Putamen (tissue), 1 donor: Measurements from ENCODE around the gene GPR108.
A peak's percentile ranks its signal among the peaks of the same experiment; 100 is the strongest.
"Not testable (repeated sequence)": the region's sequence is repeated elsewhere in the genome, so short reads cannot be mapped to it uniquely, and the experiment has no call there.

Experiments
- DNase-seq: peaks from one replicate; pipeline ENCODE4 v3.0.0-alpha.2; 2016; ENCODE audit warnings: low spot score

GPR108 gene

DNA sequence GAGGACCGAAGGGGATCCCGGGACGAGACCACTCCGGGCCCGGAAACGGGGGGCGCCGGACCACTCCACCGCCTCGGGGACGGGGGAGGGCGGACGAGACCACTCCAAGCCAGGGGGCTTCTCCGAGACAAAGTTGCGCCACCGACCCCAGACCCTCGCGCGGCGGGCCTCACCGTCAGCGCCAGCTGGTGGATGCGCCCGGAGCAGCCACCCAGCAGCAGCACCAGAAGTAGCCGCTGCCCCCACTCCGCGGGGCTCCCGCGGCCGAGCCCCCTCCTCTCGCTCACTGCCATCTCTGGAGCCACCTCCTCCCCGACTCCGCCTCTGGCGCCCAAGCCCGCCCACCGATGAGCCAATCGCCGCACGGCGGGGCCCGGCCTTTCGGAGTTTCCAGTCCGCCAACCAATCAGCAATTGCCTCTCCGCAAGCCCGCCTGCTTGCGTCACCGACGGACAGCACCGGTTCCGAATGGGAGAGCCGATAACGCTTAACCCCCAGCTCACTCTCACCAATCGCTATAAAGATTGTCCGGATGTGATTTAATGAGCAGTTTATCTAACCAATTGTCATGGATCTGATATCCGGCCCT, at the start of gene GPR108:
GPR108 (minus strand) TSS at position 297 of the 589 bp plus-strand sequence; CDS start at position 293, 4 bp downstream.
- peak; percentile 86 for DNase-seq

DNA sequence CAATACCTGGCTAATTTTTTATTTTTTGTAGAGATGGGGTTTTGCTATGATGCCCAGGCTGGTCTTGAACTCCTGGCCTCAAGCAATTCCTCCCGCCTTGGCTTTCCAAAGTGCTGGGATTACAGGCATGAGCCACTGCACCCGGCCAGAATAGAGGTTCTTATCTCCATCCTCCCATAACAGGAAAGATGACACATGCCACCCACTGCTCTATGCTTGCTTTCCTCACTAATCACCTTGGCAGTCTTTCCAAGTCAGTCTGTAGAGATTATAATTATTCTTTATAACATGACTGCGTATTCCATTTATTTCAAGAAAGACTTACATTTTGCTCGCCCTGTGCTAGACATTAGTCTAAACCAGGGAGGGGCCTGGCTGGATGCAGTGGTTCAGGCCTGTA, 41.8 kb upstream of the GPR108 start:
- DNase-seq = no peak

DNA sequence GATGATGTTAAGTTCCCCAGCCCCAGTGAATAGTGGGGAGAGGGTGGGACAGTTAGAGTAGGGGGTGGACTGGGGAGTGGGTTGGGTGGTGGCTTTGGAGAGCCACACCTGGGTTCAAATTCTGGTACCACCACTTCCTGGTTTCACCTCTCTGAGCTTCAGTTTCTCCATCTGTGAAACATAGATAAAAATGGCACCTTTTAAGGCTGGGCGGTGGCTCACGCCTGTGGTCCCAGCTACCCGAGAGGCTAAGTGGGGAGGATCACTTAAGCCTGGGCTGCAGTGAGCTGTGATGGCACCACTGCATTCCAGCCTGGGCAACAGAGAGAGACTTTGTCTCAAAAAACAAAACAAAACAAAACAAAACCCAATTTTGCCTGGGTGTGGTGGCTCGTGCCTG, 41.0 kb upstream of the GPR108 start:
- DNase-seq = no peak

DNA sequence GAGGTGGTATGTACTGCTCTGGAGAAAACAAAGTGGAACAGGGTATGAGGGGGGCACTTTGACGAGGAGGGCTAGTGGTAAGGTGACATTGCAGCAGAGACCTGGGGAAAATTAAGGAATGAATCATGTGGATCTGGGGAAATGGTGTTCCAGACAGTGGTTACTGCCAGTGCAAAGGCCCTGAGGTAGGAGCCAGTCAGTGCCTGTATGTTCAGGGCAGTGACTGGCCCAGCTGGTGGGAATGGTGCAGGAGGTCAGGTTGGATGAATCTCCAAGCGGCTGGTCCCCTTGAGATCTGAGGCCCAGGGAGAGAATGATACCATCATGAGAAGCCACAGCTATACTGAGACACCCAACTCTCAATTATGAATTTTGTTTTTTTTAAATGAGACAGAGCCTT, 40.1 kb upstream of the GPR108 start:
- DNase-seq = no peak

DNA sequence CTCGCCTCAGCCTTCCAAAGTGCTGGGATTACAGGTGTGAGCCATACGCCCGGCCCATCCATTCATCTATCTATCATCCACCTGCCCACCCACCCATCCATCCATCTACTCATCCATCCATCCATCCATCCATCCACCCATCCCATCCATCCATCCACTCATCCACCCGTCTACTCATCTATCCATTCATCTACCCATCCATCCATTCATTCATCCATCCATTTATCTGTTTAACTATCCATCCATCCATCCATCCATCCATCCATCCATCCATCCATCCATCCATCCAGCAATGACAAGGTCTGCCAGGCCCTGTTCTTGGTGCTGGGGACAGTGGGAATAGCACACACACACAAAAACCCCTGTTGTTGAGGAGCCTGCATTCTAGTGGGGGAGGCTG, 39.6 kb upstream of the GPR108 start:
- no peak for DNase-seq

DNA sequence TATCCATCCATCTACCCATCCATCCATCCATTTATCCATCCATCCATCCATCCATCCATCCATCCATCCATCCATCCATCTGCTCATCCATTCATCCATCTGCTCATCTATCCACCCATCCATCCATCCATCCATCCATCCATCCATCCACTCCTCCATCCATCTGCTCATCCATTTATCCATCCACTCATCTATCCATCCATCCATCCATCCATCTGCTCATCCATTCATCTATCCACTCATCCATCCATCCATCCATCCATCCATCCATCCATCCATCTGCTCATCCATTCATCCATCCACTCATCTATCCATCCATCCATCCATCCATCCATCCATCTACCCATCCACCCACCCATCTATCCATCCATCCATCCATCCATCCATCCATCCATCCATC, 38.7 kb upstream of the GPR108 start:
- not testable (repeated sequence) for DNase-seq

DNA sequence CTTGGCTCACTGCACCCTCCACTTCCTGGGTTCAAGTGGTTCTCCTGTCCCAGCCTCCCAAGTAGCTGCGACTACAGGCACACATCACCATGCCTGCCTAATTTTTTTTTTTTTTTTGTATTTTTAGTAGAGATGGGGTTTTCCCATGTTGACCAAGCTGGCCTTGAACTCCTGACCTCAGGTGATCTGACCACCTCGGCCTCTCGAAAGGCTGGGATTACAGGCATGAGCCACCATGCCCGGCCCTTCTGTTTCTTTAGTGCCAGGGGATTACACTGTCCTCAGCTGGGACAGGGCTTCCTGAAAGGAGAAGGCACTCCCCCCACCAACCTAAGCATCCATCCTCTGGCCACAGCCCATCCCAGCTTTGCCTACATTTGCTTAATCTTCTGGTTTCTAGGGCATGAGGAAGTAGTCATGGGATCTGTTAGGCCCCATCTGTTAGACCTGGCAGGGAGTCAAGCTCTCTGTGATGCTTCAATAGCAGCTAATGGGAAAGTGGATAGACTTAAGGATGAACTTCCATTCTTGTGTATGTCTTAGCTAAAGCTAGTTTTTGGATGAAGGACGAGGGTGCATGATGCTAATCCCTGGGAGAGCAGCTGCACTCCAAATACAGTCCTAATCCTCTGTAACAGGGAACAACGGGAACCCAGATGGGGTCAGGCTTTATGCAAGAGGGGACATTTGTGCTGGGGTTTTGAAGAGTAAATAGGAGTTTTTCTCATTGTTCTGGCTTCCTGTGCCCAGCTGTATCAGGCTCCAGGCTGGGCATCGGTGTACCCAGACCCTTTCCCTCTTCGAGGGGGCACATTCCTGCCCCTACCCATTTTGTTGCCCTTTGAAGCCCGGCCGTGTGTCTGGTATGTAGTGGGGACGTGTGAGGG, 37.7 kb upstream of the GPR108 start:
- no peak for DNase-seq

DNA sequence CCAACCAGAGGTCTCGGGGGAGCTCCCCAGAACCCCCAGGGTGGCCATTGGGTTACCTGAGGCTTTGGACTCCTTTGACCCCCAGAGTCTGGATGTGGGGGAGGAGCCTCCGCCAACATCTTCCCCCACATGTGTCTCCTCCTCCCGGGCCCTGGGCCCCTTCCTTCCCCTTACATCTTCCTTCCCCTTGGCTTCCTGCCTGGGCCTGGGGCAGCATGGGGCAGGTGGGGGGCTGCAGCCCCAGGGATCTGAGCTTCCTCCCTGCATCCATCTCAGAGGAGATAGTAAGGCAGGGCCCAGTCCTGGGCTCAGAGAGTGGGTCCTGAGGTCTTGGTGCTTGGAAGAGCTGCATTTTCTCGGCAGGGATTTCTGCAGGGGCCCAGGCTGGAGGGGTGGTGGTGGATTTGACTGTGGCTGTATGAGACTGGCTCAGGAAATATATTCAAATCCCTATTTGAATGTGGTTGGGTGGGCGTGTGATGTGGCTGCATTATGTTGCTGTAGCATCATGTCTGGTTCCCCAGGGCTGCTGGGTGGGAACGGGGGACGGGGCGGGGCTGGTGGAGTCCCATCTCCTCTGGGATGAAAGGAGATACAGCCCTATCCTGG, 36.0 kb upstream of the GPR108 start:
- DNase-seq = peak; percentile 21

DNA sequence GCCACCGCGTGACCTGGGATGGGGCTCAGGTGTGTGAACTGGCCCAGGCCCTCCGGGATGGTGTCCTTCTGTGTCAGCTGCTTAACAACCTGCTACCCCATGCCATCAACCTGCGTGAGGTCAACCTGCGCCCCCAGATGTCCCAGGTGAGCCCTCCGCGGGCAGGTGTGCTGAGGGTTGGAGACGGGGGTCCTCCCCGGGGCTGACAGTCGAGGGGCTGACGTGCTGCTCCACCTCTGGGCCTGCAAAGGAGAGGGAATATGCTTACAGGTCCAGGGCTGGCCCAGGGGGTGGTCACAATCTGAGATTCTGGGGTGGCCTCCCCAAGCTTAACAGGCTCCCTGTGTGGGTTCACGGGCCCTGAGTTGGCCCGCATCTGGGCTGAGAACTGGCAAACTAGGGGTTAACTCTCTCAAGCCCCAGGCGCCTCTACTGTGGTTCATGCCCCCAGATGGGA, 35.5 kb upstream of the GPR108 start:
- DNase-seq = no peak

DNA sequence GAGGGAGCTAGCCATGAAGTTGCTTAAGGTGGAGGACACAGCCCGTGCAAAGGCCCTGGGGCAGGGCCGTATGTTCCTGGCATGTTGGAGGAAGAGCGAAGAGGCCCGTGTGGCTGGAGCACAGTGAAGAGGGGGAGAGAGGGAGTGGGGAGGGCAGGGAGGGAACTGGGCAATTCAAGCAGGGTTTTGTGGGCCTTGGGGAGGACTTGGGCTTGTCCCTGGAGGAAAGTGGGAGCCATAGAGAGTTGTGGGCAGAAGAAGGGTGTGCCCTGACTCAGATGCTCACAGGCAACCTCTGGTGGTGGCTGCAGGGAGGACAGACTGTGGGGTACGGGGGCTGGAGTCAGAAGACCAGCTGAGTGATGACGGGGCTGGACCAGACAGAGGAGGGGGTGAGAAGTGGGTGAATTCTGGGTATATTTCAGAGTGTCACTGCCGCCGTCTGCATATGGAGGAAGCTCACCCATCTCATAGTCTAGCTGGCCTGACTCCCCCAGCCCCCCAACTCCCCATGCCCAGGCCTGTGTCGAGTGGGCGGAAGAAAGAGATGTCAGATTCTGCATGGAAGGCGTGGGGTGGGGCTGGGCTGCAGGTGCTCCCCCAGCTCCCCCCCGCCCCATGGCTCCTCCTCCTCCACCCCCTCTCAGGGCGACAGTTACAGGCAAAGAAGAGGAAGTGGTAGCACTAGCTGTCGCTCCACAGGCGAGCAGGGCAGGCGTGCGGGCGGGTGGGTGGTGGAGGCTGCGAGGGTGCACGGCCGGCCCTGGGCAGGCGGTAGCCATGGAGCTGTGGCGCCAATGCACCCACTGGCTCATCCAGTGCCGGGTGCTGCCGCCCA, 34.9 kb upstream of the GPR108 start, which contains the start of gene VAV1:
VAV1 (plus strand) TSS at position 681 of the 838 bp plus-strand sequence; CDS start at position 781, 100 bp downstream.
- peak; percentile 28 for DNase-seq

DNA sequence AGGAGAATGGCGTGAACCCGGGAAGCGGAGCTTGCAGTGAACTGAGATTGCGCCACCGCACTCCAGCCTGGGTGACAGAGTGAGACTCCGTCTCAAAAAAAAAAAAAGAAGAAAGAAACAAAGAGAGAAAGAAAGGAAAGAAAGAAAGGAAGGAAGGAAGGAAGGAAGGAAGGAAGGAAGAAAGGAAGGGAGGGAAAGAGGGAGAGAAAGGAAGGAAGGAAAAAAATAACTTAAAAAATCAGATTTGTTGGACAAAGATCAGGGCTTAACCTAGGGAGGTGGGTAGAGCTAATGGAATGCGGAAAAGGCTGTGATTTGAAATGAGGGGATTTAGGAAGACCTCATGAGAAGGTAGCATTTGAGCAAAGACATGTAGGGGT, 34.3 kb upstream of the GPR108 start:
- DNase-seq = not testable (repeated sequence)

DNA sequence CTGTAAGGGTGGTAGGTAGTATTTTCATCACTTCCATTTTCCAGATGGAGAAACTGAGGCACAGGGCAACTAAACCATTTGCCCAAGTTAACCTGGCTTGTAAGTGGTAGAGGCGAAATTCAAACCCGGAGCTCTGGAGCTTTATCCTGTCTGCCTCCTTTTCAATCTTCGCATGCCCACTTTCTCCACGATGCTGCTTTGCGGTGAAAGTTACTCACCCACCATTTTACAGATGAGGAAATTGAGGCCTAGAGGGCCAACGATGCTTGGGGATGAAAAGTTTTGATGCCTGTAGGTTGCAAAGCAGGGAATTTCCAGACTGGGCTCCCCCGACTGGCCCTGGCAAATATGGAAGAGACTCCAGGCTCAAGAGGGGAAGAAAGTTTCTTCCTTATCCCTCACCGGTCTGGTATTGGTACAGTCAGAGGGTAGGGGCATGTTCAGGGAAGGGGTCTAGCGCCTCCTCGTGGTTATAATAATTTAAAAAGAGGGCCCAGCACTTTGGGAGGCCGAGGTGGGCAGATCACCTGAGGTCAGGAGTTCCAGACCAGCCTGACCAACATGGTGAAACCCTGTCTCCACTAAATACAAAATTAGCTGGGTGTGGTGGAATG, 31.7 kb upstream of the GPR108 start:
- no peak for DNase-seq

DNA sequence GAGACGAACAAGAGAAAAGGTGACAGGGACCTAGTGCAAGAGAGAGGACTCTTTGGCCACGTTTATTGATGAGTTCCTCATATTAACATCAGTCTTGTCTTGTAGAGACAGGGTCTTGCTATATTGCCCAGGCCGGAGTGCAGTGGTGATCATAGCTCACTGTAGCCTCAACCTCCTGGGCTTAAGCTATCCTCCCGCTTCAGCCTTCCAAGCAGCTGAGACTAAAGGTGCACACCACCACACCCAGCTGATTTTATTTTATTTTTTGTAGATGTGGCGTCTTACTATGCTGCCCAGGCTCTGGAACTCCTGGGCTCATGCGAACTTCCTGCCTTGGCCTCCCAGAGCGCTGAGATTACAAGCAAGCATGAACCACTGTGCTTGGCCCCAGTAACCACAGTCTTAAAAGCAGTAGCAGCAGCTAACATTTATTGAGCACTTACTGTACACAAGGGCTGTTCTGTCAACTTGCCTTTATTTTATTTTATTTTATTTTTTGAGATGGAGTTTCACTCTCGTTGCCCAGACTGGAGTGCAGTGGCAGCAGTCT, 30.9 kb upstream of the GPR108 start:
- no peak for DNase-seq

DNA sequence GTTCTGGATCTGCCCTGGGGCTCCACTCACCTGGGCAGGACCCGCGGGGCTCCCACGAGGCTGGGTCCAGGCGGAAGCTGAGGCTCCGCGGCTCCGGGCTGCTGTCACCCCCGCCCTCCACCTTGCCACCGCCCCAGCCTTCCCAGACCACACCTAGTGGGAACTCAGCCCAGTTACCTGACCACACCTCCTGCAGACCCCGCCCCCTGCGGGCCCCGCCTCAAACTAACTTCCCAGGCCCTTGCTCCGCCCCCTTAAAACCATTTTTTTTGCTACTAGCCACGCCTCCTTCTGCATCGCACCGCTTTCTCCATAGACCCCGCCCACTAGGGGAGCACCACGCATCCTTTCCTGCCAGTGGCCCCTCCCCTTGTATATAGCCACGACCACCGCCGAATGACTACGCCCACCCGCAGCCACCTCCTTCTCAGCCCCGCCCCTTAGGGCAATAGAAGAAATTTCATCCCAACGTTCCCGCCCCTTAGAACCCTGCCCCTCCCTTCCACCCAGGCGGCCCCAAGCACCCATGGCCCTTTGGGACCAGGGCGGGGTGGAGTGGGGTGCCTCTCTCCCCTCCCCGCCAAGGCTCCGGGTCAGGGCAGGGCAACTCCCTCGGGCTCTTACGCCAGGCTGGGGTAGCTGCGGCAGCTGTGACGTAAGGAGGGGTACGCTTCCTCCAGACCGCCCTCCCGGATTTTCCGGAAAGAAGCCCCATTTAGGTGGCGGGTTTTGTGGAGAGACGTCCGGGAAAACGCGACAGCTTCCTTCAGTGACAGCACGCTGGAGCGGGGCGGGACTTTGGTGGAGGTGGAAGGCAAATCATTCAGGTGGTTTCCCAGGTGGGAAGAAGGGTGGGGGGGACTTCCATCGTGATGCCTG, 30.2 kb upstream of the GPR108 start, which contains the start of gene SH2D3A:
SH2D3A (minus strand) TSS at position 79 of the 879 bp plus-strand sequence. CDS start 3,687 bp downstream, outside the sequence.
- no peak for DNase-seq

DNA sequence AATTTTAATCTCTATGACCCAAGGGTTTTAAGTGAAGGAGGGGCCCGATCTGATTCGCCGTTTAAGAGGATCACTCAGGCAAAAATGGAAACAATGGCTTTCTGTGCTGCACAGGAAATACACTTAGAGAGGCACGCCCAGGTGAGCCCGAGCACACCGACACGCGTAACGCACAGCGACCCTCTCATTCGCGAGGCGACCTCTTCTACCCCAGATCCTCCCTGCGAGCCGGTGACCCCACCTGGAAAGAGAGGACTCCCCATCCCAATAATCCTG, 29.6 kb upstream of the GPR108 start:
- DNase-seq = no peak

DNA sequence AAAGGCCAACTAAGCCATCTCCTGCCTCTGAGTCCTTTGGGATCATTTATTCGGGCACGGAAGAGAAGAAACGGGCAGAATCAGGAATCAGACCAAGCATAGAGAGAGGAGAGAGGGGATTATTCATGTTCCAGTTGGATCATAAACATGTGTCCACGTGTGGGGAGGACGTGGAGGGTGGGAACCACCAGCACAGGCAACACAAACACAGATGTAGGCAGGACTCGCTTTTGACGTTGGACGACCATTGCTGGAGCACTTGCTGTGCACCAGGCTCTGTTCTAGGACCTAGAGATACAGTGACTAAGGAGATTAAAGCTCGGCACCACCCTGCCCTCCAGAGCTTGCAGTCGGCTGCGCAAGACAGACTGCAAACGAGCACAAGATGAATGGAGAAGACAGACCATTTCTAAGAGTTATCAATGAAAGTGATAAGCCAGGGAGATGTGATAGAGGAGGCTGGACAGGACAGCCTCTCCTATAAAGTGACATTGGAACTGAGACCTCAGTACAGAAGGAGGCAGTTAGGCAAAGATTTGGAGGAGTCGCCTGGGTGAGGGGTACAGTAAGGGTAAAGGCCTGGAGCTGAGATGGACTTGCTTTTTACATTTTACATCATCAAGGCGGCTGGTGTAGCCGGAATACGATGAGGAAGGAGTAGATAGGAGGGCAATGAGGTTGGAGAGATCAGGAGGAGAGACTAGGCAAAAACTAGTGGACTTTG, 29.1 kb upstream of the GPR108 start:
- no peak for DNase-seq

DNA sequence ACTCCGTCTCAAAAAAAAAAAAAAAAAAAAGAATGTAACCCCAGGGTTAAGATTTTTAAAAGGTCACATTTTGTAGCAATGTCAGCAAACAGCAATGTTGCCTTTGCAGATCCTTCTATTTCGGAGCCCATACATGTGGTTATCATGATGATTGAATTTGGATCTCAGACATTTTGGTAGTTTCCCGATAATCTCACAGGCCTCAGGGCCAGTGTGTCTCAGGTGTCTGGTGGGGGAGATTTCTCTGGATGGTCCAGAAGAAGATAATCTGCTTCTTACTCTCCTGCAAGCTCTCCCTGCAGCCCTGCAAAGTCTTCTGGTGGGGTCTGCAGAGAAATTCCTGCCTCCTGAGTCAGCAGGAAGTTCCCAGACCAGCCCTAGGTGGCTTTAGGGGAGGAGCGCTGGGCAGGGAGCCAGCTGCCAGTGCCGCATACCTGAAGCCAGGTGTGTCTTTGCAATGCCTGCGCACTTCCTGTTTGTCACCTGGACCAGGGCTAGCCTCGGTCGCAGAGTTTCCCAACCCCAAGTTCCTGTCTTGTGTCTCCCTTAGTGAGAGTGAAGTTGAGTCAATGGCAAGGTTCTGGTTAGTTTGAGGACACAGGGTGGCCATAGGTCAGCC, 28.5 kb upstream of the GPR108 start:
- no peak for DNase-seq

DNA sequence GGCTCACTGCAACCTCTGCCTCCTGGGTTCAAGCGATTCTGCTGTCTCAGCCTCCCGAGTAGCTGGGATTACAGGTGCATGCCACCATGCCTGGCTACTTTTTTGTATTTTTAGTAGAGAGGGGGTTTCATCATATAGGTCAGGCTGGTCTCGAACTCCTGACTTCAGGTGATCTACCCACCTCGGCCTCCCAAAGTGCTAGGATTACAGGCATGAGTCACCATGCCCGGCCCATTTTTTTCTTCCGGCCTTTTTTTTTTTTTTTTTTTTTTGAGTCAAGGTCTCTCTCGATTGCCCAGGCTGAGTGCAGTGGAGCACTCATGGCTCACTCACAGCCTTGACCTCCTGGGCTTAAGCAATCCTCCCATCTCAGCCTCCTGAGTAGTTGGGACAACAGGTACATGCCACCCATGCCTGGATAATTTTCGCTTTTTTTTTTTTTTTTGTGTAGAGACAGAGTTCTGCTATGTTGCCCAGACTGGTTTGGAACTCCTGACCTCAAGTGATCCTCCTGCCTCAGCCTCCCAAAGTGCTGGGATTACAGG, 24.9 kb upstream of the GPR108 start:
- DNase-seq = not testable (repeated sequence)
